ENCODE data around the gene MACC1. TPM values are rescaled to one million over a fixed set of nuclear protein-coding genes. Genes with fewer than 3 reads are reported as not detected.

The MACC1 gene
- total RNA-seq, 2 donors from 2014 or later = 15.2 to 16.6 TPM

DNA sequence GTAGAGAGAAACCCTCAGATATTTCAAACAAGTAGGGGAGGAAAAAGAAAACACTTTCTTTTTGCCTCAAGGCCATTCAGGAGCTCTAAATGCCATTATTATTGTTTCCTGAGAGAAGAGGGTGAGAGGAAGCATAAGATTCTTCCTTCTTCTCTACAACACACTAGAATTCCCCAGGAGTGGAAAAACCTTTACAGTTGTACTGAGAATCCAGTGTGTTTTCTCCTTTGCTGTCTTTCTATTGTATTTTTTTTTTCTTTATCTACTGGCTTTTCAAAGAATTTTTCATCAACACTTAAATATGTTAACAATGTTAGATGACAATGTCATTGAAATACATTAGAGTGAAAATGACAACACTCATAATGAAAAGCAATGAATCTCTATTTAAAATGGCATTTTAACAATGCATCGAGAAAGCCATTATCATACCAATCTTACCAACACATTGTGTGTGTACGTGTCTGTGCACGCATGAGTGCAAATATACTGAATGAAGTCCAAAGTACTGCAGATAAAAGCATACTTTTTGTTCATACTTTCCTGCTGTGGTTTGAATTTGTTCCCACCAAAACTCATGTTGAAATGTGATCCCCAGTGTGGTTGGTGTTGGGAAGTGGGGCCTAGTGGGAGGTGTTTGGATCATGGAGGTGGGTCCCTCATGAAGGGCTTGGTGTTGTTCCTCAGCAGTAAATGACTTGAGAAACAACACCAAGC lies 24.2 kb upstream of the MACC1 start:
- TF ChIP-seq, protein P1, sequence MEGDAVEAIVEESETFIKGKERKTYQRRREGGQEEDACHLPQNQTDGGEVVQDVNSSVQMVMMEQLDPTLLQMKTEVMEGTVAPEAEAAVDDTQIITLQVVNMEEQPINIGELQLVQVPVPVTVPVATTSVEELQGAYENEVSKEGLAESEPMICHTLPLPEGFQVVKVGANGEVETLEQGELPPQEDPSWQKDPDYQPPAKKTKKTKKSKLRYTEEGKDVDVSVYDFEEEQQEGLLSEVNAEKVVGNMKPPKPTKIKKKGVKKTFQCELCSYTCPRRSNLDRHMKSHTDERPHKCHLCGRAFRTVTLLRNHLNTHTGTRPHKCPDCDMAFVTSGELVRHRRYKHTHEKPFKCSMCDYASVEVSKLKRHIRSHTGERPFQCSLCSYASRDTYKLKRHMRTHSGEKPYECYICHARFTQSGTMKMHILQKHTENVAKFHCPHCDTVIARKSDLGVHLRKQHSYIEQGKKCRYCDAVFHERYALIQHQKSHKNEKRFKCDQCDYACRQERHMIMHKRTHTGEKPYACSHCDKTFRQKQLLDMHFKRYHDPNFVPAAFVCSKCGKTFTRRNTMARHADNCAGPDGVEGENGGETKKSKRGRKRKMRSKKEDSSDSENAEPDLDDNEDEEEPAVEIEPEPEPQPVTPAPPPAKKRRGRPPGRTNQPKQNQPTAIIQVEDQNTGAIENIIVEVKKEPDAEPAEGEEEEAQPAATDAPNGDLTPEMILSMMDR (IDR thresholded peaks at IDR 0.05) = no peak
- TF ChIP-seq POLR2A (IDR thresholded peaks at IDR 0.05) = no peak
- Histone ChIP-seq H3K27me3 (no peaks in the 10 kb centered on the region), H3K27ac (no peak overlapping the region), H3K4me3 (no peak overlapping the region), H3K9me3 (no peaks in the 10 kb centered on the region), H3K4me1 (peaks cover 6% of the 10 kb centered on the region), H3K36me3 (replicated peaks in 1 of 2; ENCODE audit: insufficient read depth in 1 of 2, low read depth in 2 of 2) (no peaks in the 10 kb centered on the region)
- DNase-seq = no peak
- no peak for ATAC-seq
- intact Hi-C loops (cut with DNase I) = no loop called here
- WGBS, 2 donors = 46 to 52% methylated on average over 3 of the region's 3 CpGs

GRCh38 chr7:20240080-20240926 lies 23.1 kb upstream of the MACC1 start:
- Histone ChIP-seq H3K27me3 (no peaks in the 10 kb centered on the region), H3K9me3 (no peaks in the 10 kb centered on the region), H3K36me3 (replicated peaks in 1 of 2; ENCODE audit: insufficient read depth in 1 of 2, low read depth in 2 of 2) (no peaks in the 10 kb centered on the region), H3K27ac (no peak overlapping the region), H3K4me1 (peaks cover 6% of the 10 kb centered on the region), H3K4me3 (no peak overlapping the region)
- intact Hi-C loops (cut with DNase I) = no loop called here
- ATAC-seq (no peak), DNase-seq (no peak)
- 90 to 91% methylated on average over 9 of the region's 9 CpGs for WGBS, 2 donors
- TF ChIP-seq POLR2A (IDR thresholded peaks at IDR 0.05) = no peak
- TF ChIP-seq, protein P1 (IDR thresholded peaks at IDR 0.05) = no peak

GRCh38 chr7:20238754-20239324 lies 21.7 kb upstream of the MACC1 start:
- Histone ChIP-seq H3K27me3 (no peaks in the 10 kb centered on the region), H3K4me3 (no peak overlapping the region), H3K27ac (no peak overlapping the region), H3K9me3 (no peaks in the 10 kb centered on the region), H3K4me1 (peaks cover 6% of the 10 kb centered on the region), H3K36me3 (replicated peaks in 1 of 2; ENCODE audit: insufficient read depth in 1 of 2, low read depth in 2 of 2) (no peaks in the 10 kb centered on the region)
- DNase-seq = peak in 1 of 4 donors; percentile 47
- no peak for TF ChIP-seq POLR2A (IDR thresholded peaks at IDR 0.05)
- TF ChIP-seq, protein P1 (IDR thresholded peaks at IDR 0.05) = no peak
- no peak for ATAC-seq
- 61 to 81% methylated on average over 7 of the region's 7 CpGs for WGBS, 2 donors
- intact Hi-C loops (cut with DNase I) = no loop called here

- Histone ChIP-seq H3K27ac (no peak overlapping the region), H3K4me3 (no peak overlapping the region), H3K4me1 (peaks cover 6% of the 10 kb centered on the region), H3K9me3 (no peaks in the 10 kb centered on the region), H3K27me3 (no peaks in the 10 kb centered on the region), H3K36me3 (replicated peaks in 1 of 2; ENCODE audit: insufficient read depth in 1 of 2, low read depth in 2 of 2) (no peaks in the 10 kb centered on the region)
- ATAC-seq (no peak), DNase-seq (no peak)
- no peak for TF ChIP-seq POLR2A (IDR thresholded peaks at IDR 0.05)
- TF ChIP-seq, protein P1 (IDR thresholded peaks at IDR 0.05) = no peak
- intact Hi-C loops (cut with DNase I) = no loop called here
- WGBS, 2 donors = 79 to 87% methylated on average over 7 of the region's 7 CpGs
Measured at GRCh38 chr7:20238194-20238753, 21.1 kb upstream of the MACC1 start.

Measured in body of pancreas (tissue), 4 donors.